Activated T-cell treated with anti-CD3 and anti-CD28 coated beads for 1 hour (primary cell): ENCODE results near the gene LRRC73.
"Not testable (repeated sequence)": the region's sequence is repeated elsewhere in the genome, so short reads cannot be mapped to it uniquely, and the experiment has no call there.

ENCODE experiments used
- DNase-seq: peaks from one replicate; pipeline ENCODE4 v3.0.0-alpha.2; 2020; ENCODE audit warnings: low read depth

The LRRC73 gene

GRCh38 chr6:43461936-43462335 lies 48.2 kb downstream of the LRRC73 start:
- DNase-seq: no peak

- no peak for DNase-seq
Observed at GRCh38 chr6:43460032-43460431, 50.1 kb downstream of the LRRC73 start.

- DNase-seq: no peak
Observed at GRCh38 chr6:43459535-43459934, 50.6 kb downstream of the LRRC73 start.

DNA sequence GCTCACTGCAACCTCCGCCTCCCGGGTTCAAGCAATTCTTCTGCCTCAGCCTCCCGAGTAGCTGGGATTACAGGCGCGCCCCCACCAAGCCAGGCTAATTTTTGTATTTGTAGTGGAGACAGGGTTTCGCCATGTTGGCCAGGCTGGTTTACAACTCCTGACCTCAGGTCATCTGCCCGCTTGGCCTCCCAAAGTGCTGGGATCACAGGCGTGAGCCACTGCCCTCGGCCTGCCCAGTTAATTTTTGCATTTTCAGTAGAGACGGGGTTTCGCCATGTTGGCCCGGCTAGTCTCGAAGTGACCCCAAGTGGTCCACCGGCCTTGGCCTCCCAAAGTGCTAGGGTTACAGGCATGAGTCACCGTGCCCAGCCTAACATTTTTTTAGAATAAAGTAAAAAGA lies 52.0 kb downstream of the LRRC73 start:
- not testable (repeated sequence) for DNase-seq

DNA sequence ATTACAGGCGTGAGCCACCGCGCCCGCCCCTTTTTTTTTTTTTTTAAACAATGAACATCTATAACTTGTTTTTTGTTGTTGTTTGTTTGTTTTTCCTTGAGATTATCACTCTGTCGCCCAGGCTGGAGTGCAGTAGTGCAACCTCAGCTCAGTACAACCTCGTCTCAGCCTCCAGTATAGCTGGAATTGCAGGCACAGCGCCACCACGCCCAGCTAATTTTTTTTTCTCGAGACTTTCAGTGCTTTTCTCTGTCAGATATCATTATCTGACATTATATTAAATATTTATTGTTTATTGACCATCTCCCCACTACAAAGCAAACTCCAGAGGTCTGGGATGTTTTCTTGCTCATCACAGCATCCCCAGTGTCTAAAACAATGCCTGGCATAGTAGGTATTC lies 52.5 kb downstream of the LRRC73 start:
- no peak for DNase-seq
